GM12801 (cell line): ENCODE measurements around the gene TMCC3.

Experiments
- CTCF ChIP-seq: IDR thresholded peaks from one replicate; pipeline ENCODE4 v1.5.1; 2011; ENCODE audit warnings: control low read depth; ENCODE audit not compliant: insufficient read length; ENCODE audit errors: extremely low read depth

Gene TMCC3

GRCh38 chr12:94555687-94556086 is 94.7 kb downstream of the TMCC3 start:
- no peak for TF ChIP-seq CTCF

- no peak for TF ChIP-seq CTCF
Observed at GRCh38 chr12:94553875-94554274, 96.5 kb downstream of the TMCC3 start.

- no peak for TF ChIP-seq CTCF
Observed at GRCh38 chr12:94553130-94553519, 97.2 kb downstream of the TMCC3 start.

GRCh38 chr12:94551810-94552209 is 98.5 kb downstream of the TMCC3 start:
- no peak for TF ChIP-seq CTCF

- no peak for TF ChIP-seq CTCF
Observed at GRCh38 chr12:94550964-94551363, 99.4 kb downstream of the TMCC3 start.

GRCh38 chr12:94545935-94546771 is 104.2 kb downstream of the TMCC3 start:
- no peak for TF ChIP-seq CTCF

- TF ChIP-seq CTCF = no peak
Observed at GRCh38 chr12:94544355-94544754, 106.0 kb downstream of the TMCC3 start.

- TF ChIP-seq CTCF = no peak
Observed at GRCh38 chr12:94538318-94538717, 112.0 kb downstream of the TMCC3 start.
